ENCODE measurements around the gene C1D. TPM values are rescaled to one million over a fixed set of nuclear protein-coding genes. Genes with fewer than 3 reads are reported as not detected.

C1D gene
- total and polyA plus RNA-seq, 4 experiments from 2014 or later: 5.2 to 22.7 (median 12.9) TPM

GRCh38 chr2:68045342-68045741, 17.5 kb downstream of the C1D start:
- CTCF ChIA-PET (ENCODE audit: partially characterized antibody): no interaction called here

GRCh38 chr2:68044099-68044498, 18.7 kb downstream of the C1D start:
- Mint-ChIP-seq H3K36me3 (peaks cover 20 to 24% of the 10 kb centered on the region in 2 donors), H3K27me3 (no peaks in the 10 kb centered on the region), H3K4me3 (no peak overlapping the region), H3K4me1 (peaks cover 0 to 5% (median 3%) of the 10 kb centered on the region in 4 donors), H3K9me3 (no peaks in the 10 kb centered on the region), H3K27ac (peak overlapping the region in 1 of 7 donors; percentile 39)
- no peak for DNase-seq
- H3K4me1 ChIP-seq (ENCODE audit: insufficient read depth, low read length): no peaks in the 10 kb centered on the region
- H3K36me3 ChIP-seq (ENCODE audit: insufficient read depth, low read length): no peaks in the 10 kb centered on the region
- ChIA-PET CTCF (ENCODE audit: partially characterized antibody) (no interaction called here), POLR2A (ENCODE audit: partially characterized antibody) (interaction anchor here (1.3 kb wide), 1 partner anchor 19 kb away, joined by 3 read pairs; the partner anchor contains the start of gene C1D)
- intact Hi-C loops (cut with micrococcal nuclease): no loop called here
- H3K27me3 ChIP-seq (ENCODE audit: insufficient read depth, low read length): no peaks in the 10 kb centered on the region
- H3K9me3 ChIP-seq (ENCODE audit: control insufficient read depth in 1 of 2, low read length in 2 of 2): no peaks in the 10 kb centered on the region
- H3K27ac ChIP-seq (ENCODE audit: low read depth, low read length): no peak overlapping the region
- H3K4me3 ChIP-seq (ENCODE audit: low read length in 2 of 2): no peak overlapping the region

More at GRCh38 chr2:68045342-68045741, 17.5 kb downstream of the C1D start:
- no peak overlapping the region for H3K27ac Mint-ChIP-seq
- peaks cover 4 to 8% (median 6%) of the 10 kb centered on the region in 4 donors for H3K4me1 Mint-ChIP-seq
- Histone ChIP-seq H3K27ac (ENCODE audit: low read depth, low read length) (no peak overlapping the region), H3K4me3 (ENCODE audit: low read length in 2 of 2) (no peak overlapping the region), H3K4me1 (ENCODE audit: insufficient read depth, low read length) (peaks cover 4% of the 10 kb centered on the region), H3K27me3 (ENCODE audit: insufficient read depth, low read length) (no peaks in the 10 kb centered on the region), H3K9me3 (ENCODE audit: control insufficient read depth in 1 of 2, low read length in 2 of 2) (no peaks in the 10 kb centered on the region), H3K36me3 (ENCODE audit: insufficient read depth, low read length) (no peaks in the 10 kb centered on the region)
- DNase-seq: no peak
- intact Hi-C loops (cut with micrococcal nuclease): no loop called here
- H3K36me3 Mint-ChIP-seq: peaks cover 20 to 24% of the 10 kb centered on the region in 2 donors
- H3K4me3 Mint-ChIP-seq: no peak overlapping the region
- POLR2A ChIA-PET (ENCODE audit: partially characterized antibody): no interaction called here
- H3K9me3 Mint-ChIP-seq: no peaks in the 10 kb centered on the region
- no peaks in the 10 kb centered on the region for H3K27me3 Mint-ChIP-seq

GRCh38 chr2:68043695-68044094, 19.1 kb downstream of the C1D start:
- Histone ChIP-seq H3K4me3 (ENCODE audit: low read length in 2 of 2) (no peak overlapping the region), H3K4me1 (ENCODE audit: insufficient read depth, low read length) (no peaks in the 10 kb centered on the region), H3K27ac (ENCODE audit: low read depth, low read length) (no peak overlapping the region), H3K27me3 (ENCODE audit: insufficient read depth, low read length) (no peaks in the 10 kb centered on the region), H3K9me3 (ENCODE audit: control insufficient read depth in 1 of 2, low read length in 2 of 2) (no peaks in the 10 kb centered on the region), H3K36me3 (ENCODE audit: insufficient read depth, low read length) (no peaks in the 10 kb centered on the region)
- Mint-ChIP-seq H3K9me3 (no peaks in the 10 kb centered on the region), H3K36me3 (peaks cover 20 to 24% of the 10 kb centered on the region in 2 donors), H3K4me3 (no peak overlapping the region), H3K27ac (peak overlapping the region in 1 of 7 donors; percentile 39), H3K4me1 (peaks cover 0 to 3% (median 3%) of the 10 kb centered on the region in 4 donors), H3K27me3 (no peaks in the 10 kb centered on the region)
- POLR2A ChIA-PET (ENCODE audit: partially characterized antibody): interaction anchor here (1.3 kb wide), 1 partner anchor 19 kb away, joined by 3 read pairs; the partner anchor contains the start of gene C1D
- intact Hi-C loops (cut with micrococcal nuclease): no loop called here
- CTCF ChIA-PET (ENCODE audit: partially characterized antibody): no interaction called here
- DNase-seq: no peak

- Histone ChIP-seq H3K27me3 (ENCODE audit: insufficient read depth, low read length) (no peaks in the 10 kb centered on the region), H3K4me3 (ENCODE audit: low read length in 2 of 2) (no peak overlapping the region), H3K4me1 (ENCODE audit: insufficient read depth, low read length) (no peaks in the 10 kb centered on the region), H3K36me3 (ENCODE audit: insufficient read depth, low read length) (no peaks in the 10 kb centered on the region), H3K9me3 (ENCODE audit: control insufficient read depth in 1 of 2, low read length in 2 of 2) (no peaks in the 10 kb centered on the region), H3K27ac (ENCODE audit: low read depth, low read length) (no peak overlapping the region)
- no peaks in the 10 kb centered on the region for H3K4me1 Mint-ChIP-seq
- H3K27ac Mint-ChIP-seq: no peak overlapping the region
- ChIA-PET POLR2A (ENCODE audit: partially characterized antibody) (interaction anchor here (1.3 kb wide), 1 partner anchor 20 kb away, joined by 3 read pairs; the partner anchor contains the start of gene C1D), CTCF (ENCODE audit: partially characterized antibody) (no interaction called here)
- peaks cover 20 to 24% of the 10 kb centered on the region in 2 donors for H3K36me3 Mint-ChIP-seq
- no peak overlapping the region for H3K4me3 Mint-ChIP-seq
- intact Hi-C loops (cut with micrococcal nuclease): no loop called here
- H3K27me3 Mint-ChIP-seq: no peaks in the 10 kb centered on the region
- no peaks in the 10 kb centered on the region for H3K9me3 Mint-ChIP-seq
- DNase-seq: no peak
Observed at GRCh38 chr2:68043032-68043431, 19.8 kb downstream of the C1D start.

GRCh38 chr2:68041704-68042245, 21.0 kb downstream of the C1D start:
- H3K36me3 ChIP-seq (ENCODE audit: insufficient read depth, low read length): no peaks in the 10 kb centered on the region
- H3K4me1 ChIP-seq (ENCODE audit: insufficient read depth, low read length): no peaks in the 10 kb centered on the region
- no peak overlapping the region for H3K27ac Mint-ChIP-seq
- H3K27me3 Mint-ChIP-seq: no peaks in the 10 kb centered on the region
- no peak overlapping the region for H3K4me3 ChIP-seq (ENCODE audit: low read length in 2 of 2)
- ChIA-PET POLR2A (ENCODE audit: partially characterized antibody) (no interaction called here), CTCF (ENCODE audit: partially characterized antibody) (interaction anchor here (1.3 kb wide), 1 partner anchor 10 kb away, joined by 4 read pairs; no protein-coding TSS in a partner anchor)
- no peak overlapping the region for H3K27ac ChIP-seq (ENCODE audit: low read depth, low read length)
- H3K9me3 ChIP-seq (ENCODE audit: control insufficient read depth in 1 of 2, low read length in 2 of 2): no peaks in the 10 kb centered on the region
- no peaks in the 10 kb centered on the region for H3K9me3 Mint-ChIP-seq
- no peak for DNase-seq
- intact Hi-C loops (cut with micrococcal nuclease): no loop called here
- H3K4me3 Mint-ChIP-seq: no peak overlapping the region
- no peaks in the 10 kb centered on the region for H3K4me1 Mint-ChIP-seq
- H3K27me3 ChIP-seq (ENCODE audit: insufficient read depth, low read length): no peaks in the 10 kb centered on the region
- H3K36me3 Mint-ChIP-seq: peaks cover 20 to 22% of the 10 kb centered on the region in 2 donors

- no peak overlapping the region for H3K27ac Mint-ChIP-seq
- H3K27me3 Mint-ChIP-seq: no peaks in the 10 kb centered on the region
- peaks cover 0 to 1% (median 0%) of the 10 kb centered on the region in 4 donors for H3K4me1 Mint-ChIP-seq
- ChIA-PET CTCF (ENCODE audit: partially characterized antibody) (no interaction called here), POLR2A (ENCODE audit: partially characterized antibody) (no interaction called here)
- Histone ChIP-seq H3K4me1 (ENCODE audit: insufficient read depth, low read length) (no peaks in the 10 kb centered on the region), H3K4me3 (ENCODE audit: low read length in 2 of 2) (no peak overlapping the region), H3K27ac (ENCODE audit: low read depth, low read length) (no peak overlapping the region), H3K27me3 (ENCODE audit: insufficient read depth, low read length) (no peaks in the 10 kb centered on the region), H3K9me3 (ENCODE audit: control insufficient read depth in 1 of 2, low read length in 2 of 2) (no peaks in the 10 kb centered on the region), H3K36me3 (ENCODE audit: insufficient read depth, low read length) (no peaks in the 10 kb centered on the region)
- H3K36me3 Mint-ChIP-seq: peaks cover 15 to 17% of the 10 kb centered on the region in 2 donors
- no peak for DNase-seq
- no peaks in the 10 kb centered on the region for H3K9me3 Mint-ChIP-seq
- intact Hi-C loops (cut with micrococcal nuclease): no loop called here
- H3K4me3 Mint-ChIP-seq: no peak overlapping the region
Observed at GRCh38 chr2:68040078-68040477, 22.7 kb downstream of the C1D start.

- POLR2A ChIA-PET (ENCODE audit: partially characterized antibody): no interaction called here
Observed at GRCh38 chr2:68039317-68039716, 23.5 kb downstream of the C1D start.

More at GRCh38 chr2:68039317-68039716, 23.5 kb downstream of the C1D start:
- Histone ChIP-seq H3K36me3 (ENCODE audit: insufficient read depth, low read length) (no peaks in the 10 kb centered on the region), H3K4me1 (ENCODE audit: insufficient read depth, low read length) (no peaks in the 10 kb centered on the region), H3K27me3 (ENCODE audit: insufficient read depth, low read length) (no peaks in the 10 kb centered on the region), H3K9me3 (ENCODE audit: control insufficient read depth in 1 of 2, low read length in 2 of 2) (no peaks in the 10 kb centered on the region), H3K27ac (ENCODE audit: low read depth, low read length) (no peak overlapping the region), H3K4me3 (ENCODE audit: low read length in 2 of 2) (no peak overlapping the region)
- Mint-ChIP-seq H3K27me3 (no peaks in the 10 kb centered on the region), H3K36me3 (peaks cover 13 to 14% of the 10 kb centered on the region in 2 donors), H3K27ac (peak overlapping the region in 1 of 7 donors; percentile 42), H3K4me1 (peaks cover 0 to 1% (median 0%) of the 10 kb centered on the region in 4 donors), H3K9me3 (no peaks in the 10 kb centered on the region), H3K4me3 (no peak overlapping the region)
- intact Hi-C loops (cut with micrococcal nuclease): no loop called here
- DNase-seq: no peak
- CTCF ChIA-PET (ENCODE audit: partially characterized antibody): no interaction called here

All from CD4-positive, alpha-beta memory T cell (primary cell).